ENCODE measurements around the gene B3GALNT2.

DNA sequence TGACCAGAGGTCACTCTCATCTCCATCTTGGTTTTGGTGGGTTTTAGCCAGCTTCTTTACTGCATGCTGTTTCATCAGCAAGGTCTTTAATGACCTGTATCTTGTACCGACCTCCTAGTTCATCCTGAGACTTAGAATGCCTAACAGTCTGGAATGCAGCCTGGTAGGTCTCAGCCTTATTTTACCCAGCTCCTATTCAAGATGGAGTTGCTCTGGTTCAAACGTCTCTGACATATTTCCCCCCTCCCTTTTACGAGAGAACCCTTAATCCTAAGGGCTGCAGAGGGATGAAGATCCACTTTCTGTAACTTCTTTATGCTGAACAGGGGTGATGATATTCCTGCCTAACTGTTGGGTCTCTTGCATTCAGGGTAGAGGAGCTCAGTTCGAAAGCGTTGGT is 93.8 kb downstream of the B3GALNT2 start:
- no peak for TF ChIP-seq POLR2A (IDR thresholded peaks at IDR 0.05)
- TF ChIP-seq, protein P1, sequence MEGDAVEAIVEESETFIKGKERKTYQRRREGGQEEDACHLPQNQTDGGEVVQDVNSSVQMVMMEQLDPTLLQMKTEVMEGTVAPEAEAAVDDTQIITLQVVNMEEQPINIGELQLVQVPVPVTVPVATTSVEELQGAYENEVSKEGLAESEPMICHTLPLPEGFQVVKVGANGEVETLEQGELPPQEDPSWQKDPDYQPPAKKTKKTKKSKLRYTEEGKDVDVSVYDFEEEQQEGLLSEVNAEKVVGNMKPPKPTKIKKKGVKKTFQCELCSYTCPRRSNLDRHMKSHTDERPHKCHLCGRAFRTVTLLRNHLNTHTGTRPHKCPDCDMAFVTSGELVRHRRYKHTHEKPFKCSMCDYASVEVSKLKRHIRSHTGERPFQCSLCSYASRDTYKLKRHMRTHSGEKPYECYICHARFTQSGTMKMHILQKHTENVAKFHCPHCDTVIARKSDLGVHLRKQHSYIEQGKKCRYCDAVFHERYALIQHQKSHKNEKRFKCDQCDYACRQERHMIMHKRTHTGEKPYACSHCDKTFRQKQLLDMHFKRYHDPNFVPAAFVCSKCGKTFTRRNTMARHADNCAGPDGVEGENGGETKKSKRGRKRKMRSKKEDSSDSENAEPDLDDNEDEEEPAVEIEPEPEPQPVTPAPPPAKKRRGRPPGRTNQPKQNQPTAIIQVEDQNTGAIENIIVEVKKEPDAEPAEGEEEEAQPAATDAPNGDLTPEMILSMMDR (IDR thresholded peaks at IDR 0.05 in 4 of 5, conservative IDR thresholded peaks at IDR 0.05 in 1 of 5) = no peak
